K562 (cell line): Measurements from ENCODE around the gene MMP19.

Source experiments
- CHD2 ChIP-seq: IDR thresholded peaks from 2 replicates; pipeline ENCODE4 v1.6.1; 2011; ENCODE audit warnings: low read depth, low read length
- MEF2A ChIP-seq: IDR thresholded peaks from 2 replicates; pipeline ENCODE4 v1.6.1; 2011; ENCODE audit warnings: low read depth, mild to moderate bottlenecking, low read length, moderate library complexity; ENCODE audit not compliant: control insufficient read depth
- POLR2A ChIP-seq: fragments of 450-650 bp; conservative IDR thresholded peaks from 2 replicates; pipeline ENCODE4 v1.6.1; 2016
- SIN3A ChIP-seq, 2 experiments: fragments of 150-350 bp in 1 of 2; IDR thresholded peaks; 2 replicates each; pipeline ENCODE4 v1.6.1; 2011 to 2016; ENCODE audit warnings: borderline replicate concordance in 2 of 2, low read depth in 2 of 2, low read length in 2 of 2, mild to moderate bottlenecking in 2 of 2, moderate library complexity in 2 of 2; ENCODE audit not compliant: control insufficient read depth in 1 of 2
- ZC3H8 ChIP-seq: fragments of 450-650 bp; IDR thresholded peaks from 2 replicates; pipeline ENCODE4 v1.6.1; 2017

DNA sequence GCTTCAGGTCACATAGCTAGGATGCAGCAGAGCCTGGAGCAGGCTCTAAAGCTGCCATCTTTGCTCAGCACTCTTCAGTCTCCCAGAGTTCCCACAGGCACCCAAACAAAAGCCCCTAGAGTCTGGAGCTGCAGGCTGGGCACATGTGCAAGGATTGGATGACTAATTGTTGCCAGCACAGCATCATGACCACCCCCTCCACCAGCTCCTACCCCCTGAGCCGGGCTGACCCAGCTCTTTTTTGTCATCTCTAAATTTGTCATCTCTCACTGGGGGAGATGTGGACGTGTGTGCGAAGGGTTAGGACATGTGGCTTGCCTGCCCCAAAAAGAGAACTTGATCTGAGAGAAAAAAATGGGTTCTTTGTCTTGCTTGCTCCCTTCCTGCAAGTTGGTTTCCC lies 4.3 kb upstream of the MMP19 start:
- TF ChIP-seq ZC3H8 (no peak), POLR2A (no peak), SIN3A (IDR thresholded peaks at IDR 0.05; ENCODE audit: borderline replicate concordance in 2 of 2, control insufficient read depth in 1 of 2, low read depth in 2 of 2, low read length in 2 of 2) (no peak), MEF2A (no peak), CHD2 (no peak)
